ENCODE results near the gene ZSWIM2.
"Not testable (repeated sequence)": the region's sequence is repeated elsewhere in the genome, so short reads cannot be mapped to it uniquely, and the experiment has no call there.

Gene ZSWIM2

DNA sequence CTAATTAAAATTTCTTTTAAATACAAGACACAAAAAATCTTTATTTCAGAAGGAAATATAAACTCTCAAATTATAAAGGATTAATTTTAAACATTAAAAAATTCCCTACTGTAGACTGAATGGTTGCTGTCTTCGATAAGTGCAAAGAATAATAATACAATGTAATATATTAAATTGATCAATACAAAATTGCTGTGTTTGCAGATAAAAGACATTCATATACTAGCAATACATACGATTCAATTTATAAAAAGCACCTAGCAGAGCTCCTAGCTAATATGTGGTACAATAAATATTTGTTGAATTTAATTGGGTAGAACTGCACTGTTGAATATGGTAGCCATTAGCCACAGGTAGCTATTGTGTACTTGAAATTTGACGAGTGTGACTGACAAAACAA, 6.6 kb downstream of the ZSWIM2 start:
- DNase-seq, result no peak

DNA sequence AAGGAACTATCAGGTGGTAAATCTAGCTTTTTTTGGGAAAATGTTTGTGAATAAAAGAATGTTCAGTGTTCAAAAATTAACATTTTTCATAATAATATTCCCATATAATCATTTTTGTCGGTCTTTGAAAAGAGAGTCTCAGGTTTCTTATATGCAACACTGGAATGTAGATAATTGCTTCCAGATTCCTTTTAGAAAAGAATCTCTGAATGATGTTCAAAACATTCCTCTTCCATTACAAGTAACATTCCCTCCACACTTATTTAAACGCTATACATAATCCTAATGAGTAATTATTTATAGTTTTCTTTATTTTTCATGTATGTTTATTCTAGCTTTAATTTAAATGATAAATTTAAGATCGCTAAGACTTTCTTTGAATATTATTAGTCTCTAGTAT, 7.0 kb downstream of the ZSWIM2 start:
- peak; percentile 80 for DNase-seq

DNA sequence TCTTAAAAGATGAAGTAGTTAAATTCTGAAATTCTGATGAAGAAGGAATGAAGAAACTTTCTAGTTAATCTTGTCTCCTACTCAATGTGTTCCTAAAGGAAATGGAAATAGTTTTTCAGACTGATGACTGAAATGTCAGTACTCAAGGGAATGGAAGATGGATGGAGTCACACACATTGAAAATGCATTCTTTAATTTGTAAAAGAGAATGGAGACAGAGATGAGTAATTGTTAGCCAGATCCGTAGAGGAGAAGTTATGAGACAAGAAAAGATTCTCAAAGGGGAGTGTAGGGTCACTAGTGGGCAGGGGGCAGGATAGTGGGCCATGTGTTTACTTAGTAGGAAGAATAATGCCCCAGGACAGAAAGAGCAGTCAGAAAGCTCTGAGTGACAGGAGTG, 13.3 kb downstream of the ZSWIM2 start:
- no peak for DNase-seq

DNA sequence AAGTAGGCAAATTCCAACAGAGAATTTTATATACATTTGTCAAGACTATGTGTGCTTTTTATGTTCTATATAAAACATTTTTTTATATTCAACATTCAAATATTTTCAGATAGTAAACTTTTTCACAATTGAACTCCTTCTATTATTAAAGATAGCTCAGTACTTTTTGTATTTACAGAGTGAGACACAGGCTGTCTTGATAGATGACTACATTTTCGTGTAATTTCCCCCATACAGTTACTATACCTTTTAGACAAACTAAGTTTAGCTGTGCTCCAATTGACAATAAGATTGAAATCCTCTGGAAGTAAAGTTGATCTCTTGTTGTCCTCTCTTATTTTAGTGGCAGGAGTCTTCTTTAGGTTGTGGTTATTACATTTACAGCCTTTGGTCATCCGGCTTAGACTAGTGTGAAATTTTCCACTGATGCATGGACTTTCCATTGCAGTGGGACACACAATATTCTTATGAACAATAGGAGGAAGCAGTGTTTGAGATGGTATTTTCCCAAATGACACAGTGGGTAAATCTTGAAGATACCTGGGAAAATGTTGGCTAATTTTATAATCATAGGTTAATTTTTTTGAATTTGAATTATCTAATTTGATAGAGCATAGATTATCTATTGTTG, 21.0 kb downstream of the ZSWIM2 start:
- DNase-seq, result no peak

DNA sequence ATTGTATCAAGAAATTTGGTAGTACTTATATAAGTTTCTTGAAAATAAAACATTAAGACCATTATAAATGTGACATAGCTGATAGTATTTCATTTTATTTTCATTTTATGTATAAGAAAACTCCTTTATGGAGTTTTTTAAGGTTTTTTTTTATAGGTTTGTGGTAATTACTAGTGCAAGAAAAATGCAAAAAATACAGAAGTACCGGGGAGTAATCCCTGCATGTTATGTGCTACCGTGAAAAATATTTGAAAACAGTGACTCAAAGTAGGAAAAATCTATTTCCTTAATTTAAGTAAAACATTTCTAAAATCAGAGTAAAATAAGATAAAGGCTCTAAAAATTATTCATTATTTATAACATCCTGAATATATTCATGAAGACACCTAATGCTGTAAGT, 21.6 kb downstream of the ZSWIM2 start:
- peak; percentile 52 for DNase-seq

DNA sequence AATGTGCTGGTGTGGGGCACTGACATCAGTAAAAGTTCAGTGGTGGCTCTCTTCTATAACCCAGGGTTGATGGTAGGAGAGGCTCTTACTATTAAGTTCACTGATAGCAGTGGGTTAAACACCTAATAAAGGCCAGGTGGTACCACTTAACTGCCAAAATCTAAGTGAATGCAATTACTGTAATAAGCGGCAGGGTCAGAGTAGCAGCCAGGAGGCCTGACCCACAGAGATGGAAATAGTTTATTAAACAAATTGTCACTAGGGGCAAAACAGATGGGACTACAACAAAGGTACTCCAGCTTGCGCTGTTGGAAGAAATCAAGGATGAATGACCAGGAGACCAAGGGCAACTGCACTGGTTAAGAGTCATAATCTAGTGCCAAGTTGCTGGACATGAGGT, 26.6 kb downstream of the ZSWIM2 start:
- DNase-seq, result no peak

DNA sequence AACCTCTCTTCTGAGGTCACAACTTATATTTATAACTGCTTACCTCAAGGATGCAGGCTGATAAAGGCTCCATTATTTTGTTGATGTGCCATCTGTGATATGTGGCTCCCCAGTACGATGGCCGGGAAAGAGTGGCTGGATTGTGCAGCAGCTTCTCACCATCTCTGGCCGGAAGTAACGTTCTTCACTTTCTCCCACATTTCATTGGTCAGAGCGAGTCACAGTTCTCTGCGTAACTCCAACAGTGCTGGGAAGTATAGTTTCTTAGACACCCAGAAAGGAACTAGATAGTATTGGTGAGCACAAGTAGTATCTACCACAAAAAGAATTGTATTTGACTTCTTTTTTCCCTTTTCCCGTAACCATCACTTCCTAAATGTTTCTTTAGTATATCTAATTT, 28.7 kb downstream of the ZSWIM2 start:
- peak; percentile 42 for DNase-seq

DNA sequence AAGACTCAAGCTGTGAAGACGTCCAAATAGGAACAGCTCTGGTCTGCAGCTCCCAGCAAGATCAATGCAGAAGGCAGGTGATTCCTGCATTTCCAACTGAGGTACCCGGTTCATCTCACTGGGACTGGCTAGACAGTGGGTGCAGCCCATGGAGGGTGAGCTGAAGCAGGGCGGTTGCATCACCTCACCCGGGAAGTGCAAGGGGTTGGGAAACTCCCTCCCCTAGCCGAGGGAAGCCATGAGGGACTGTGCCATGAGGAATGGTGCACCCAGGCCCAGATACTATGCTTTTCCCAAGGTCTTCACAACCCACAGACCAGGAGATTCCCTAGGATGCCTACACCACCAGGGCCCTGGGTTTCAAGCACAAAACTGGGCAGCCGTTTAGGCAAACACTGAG, 37.2 kb downstream of the ZSWIM2 start:
- DNase-seq, result not testable (repeated sequence)

DNA sequence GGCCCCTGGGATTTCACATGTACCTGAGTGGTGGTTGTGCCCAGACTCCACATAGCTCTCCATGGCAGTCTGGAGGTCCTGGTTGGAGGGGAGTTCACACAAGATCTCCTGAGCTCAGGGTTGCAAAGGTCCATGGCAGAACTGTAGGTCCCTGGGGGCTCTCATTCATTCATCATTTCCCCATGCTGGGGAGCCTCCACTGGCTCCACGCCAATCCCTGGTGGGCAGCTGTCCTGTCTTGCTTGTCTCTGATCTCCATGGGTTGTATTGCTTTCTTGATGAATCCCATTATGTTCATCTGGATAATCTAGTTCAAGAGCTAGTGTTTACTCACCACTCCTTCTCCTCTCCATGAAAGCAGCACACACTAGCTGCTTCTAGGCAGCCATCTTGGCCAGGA, 42.4 kb downstream of the ZSWIM2 start:
- no peak for DNase-seq

DNA sequence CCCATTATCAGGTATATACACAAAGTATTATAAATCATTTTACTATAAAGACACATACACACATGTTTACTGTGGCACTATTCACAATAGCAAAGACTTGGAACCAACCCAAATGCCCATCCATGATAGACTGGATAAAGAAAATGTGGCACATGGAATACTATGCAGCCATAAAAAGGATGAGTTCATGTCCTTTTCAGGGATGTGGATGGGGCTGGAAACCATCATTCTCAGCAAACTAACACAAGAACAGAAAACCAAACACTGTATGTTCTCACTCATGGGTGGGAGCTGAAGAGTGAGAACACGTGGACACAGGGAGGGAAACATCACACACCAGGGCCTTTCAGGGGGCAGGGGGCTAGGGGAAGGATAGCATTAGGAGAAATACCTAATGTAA, 50.4 kb downstream of the ZSWIM2 start:
- not testable (repeated sequence) for DNase-seq

DNA sequence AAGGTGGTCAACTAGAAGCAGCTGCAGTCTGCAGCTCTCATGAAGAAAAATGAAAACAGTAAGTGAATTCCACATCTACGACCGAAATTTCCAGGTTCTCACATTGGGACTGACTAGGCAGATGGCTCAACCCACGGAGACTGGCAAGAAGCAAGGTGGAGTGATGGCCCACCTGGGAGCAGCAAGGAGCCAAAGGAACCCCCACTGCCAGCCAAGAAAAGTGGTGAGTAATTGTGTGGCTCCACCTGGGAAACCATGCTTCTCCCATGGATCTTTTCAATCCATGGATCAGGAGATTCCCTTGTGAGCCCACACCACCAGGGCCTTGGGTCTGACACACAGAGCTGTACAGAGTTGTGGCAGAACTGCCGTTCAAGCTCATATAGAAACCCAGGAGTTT, 64.0 kb downstream of the ZSWIM2 start:
- DNase-seq, result no peak

DNA sequence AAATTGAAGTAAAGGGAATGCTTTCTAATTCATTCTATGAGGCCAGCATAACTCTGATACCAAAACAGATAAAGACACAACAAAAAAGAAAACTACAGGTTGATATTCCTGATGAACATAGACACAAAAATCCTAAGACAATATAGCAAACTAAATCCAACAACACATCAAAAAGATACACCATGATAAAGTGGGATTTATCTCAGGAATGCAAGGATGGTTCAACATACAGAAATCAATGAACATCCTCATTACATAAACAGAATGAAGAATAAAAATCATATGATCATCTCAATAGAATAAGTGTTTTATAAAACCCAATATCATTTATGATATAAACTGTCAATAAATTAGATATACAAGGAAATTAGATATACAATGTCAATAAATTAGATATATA, 65.7 kb downstream of the ZSWIM2 start:
- no peak for DNase-seq

DNA sequence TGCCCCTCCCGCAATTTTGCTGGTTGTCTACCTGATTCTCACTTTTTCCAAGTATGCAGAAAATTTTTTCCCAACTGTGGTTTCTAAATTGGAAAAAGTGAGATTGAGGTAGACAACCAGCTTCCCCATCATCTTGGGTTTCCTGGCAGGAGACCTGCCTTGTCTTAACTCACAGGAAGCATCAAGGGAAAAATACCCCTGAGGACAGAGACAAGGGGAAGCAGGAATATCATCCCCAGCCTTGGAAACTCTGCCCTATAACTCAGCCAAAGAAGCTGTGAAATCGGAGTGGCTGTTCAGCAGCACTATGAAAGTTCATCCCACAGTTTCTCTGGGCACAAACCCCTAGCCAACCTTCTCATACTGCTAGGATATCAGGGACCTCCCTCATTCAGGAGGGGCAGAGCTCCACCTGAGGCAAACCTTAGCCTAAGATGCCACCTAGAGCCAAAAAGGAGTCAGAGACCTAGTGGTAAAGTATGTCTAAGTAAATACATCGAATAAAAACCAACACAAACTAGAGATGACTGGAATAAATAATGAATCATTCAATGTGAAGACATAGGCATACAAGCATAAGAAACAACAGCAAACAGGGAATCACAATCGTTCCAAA, 68.2 kb downstream of the ZSWIM2 start:
- DNase-seq, result peak; percentile 31

All from EL (cell line).